ENCODE results near the gene PHLDB1.

The PHLDB1 gene

GRCh38 chr11:118625036-118625690 lies 17.7 kb downstream of the PHLDB1 start:
- no peak for DNase-seq (ENCODE audit: low read depth in 1 of 2, low spot score in 1 of 2)
- H3K27me3 ChIP-seq (ENCODE audit: insufficient read depth, poor library complexity, severe bottlenecking) = peaks cover 18% of the 10 kb centered on the region
- TF ChIP-seq GABPA (IDR thresholded peaks at IDR 0.05; ENCODE audit: low read depth) (no peak), POLR2AphosphoS5 (IDR thresholded peaks at IDR 0.05; ENCODE audit: low read depth) (no peak), SPI1 (IDR thresholded peaks at IDR 0.05; ENCODE audit: borderline replicate concordance, low read depth) (no peak)
- TF ChIP-seq, protein P1, sequence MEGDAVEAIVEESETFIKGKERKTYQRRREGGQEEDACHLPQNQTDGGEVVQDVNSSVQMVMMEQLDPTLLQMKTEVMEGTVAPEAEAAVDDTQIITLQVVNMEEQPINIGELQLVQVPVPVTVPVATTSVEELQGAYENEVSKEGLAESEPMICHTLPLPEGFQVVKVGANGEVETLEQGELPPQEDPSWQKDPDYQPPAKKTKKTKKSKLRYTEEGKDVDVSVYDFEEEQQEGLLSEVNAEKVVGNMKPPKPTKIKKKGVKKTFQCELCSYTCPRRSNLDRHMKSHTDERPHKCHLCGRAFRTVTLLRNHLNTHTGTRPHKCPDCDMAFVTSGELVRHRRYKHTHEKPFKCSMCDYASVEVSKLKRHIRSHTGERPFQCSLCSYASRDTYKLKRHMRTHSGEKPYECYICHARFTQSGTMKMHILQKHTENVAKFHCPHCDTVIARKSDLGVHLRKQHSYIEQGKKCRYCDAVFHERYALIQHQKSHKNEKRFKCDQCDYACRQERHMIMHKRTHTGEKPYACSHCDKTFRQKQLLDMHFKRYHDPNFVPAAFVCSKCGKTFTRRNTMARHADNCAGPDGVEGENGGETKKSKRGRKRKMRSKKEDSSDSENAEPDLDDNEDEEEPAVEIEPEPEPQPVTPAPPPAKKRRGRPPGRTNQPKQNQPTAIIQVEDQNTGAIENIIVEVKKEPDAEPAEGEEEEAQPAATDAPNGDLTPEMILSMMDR (IDR thresholded peaks at IDR 0.05; ENCODE audit: insufficient read depth, low read length) = no peak
- TF ChIP-seq, protein P2, sequence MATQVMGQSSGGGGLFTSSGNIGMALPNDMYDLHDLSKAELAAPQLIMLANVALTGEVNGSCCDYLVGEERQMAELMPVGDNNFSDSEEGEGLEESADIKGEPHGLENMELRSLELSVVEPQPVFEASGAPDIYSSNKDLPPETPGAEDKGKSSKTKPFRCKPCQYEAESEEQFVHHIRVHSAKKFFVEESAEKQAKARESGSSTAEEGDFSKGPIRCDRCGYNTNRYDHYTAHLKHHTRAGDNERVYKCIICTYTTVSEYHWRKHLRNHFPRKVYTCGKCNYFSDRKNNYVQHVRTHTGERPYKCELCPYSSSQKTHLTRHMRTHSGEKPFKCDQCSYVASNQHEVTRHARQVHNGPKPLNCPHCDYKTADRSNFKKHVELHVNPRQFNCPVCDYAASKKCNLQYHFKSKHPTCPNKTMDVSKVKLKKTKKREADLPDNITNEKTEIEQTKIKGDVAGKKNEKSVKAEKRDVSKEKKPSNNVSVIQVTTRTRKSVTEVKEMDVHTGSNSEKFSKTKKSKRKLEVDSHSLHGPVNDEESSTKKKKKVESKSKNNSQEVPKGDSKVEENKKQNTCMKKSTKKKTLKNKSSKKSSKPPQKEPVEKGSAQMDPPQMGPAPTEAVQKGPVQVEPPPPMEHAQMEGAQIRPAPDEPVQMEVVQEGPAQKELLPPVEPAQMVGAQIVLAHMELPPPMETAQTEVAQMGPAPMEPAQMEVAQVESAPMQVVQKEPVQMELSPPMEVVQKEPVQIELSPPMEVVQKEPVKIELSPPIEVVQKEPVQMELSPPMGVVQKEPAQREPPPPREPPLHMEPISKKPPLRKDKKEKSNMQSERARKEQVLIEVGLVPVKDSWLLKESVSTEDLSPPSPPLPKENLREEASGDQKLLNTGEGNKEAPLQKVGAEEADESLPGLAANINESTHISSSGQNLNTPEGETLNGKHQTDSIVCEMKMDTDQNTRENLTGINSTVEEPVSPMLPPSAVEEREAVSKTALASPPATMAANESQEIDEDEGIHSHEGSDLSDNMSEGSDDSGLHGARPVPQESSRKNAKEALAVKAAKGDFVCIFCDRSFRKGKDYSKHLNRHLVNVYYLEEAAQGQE (IDR thresholded peaks at IDR 0.05; ENCODE audit: insufficient replicate concordance, low read depth) = no peak
- H3K27ac ChIP-seq (replicated peaks) = no peak overlapping the region
- H3K4me3 ChIP-seq (replicated peaks; ENCODE audit: insufficient read depth, low read length) = no peak overlapping the region

- Histone ChIP-seq H3K27ac (replicated peaks) (no peak overlapping the region), H3K27me3 (ENCODE audit: insufficient read depth, poor library complexity, severe bottlenecking) (peaks cover 12% of the 10 kb centered on the region), H3K4me3 (replicated peaks; ENCODE audit: insufficient read depth, low read length) (no peak overlapping the region)
- no peak for DNase-seq (ENCODE audit: low read depth in 1 of 2, low spot score in 1 of 2)
- TF ChIP-seq SPI1 (IDR thresholded peaks at IDR 0.05; ENCODE audit: borderline replicate concordance, low read depth) (no peak), POLR2AphosphoS5 (IDR thresholded peaks at IDR 0.05; ENCODE audit: low read depth) (no peak), GABPA (IDR thresholded peaks at IDR 0.05; ENCODE audit: low read depth) (no peak)
- TF ChIP-seq, protein P2 (IDR thresholded peaks at IDR 0.05; ENCODE audit: insufficient replicate concordance, low read depth) = no peak
Observed at GRCh38 chr11:118625976-118626375, 18.6 kb downstream of the PHLDB1 start.

- DNase-seq (ENCODE audit: low read depth in 1 of 2, low spot score in 1 of 2) = no peak
- H3K4me3 ChIP-seq (replicated peaks; ENCODE audit: insufficient read depth, low read length) = no peak overlapping the region
- TF ChIP-seq, protein P1 (IDR thresholded peaks at IDR 0.05; ENCODE audit: insufficient read depth, low read length) = no peak
- TF ChIP-seq POLR2AphosphoS5 (IDR thresholded peaks at IDR 0.05; ENCODE audit: low read depth) (no peak), SPI1 (IDR thresholded peaks at IDR 0.05; ENCODE audit: borderline replicate concordance, low read depth) (no peak), GABPA (IDR thresholded peaks at IDR 0.05; ENCODE audit: low read depth) (no peak)
- TF ChIP-seq, protein P2 (IDR thresholded peaks at IDR 0.05; ENCODE audit: insufficient replicate concordance, low read depth) = no peak
- peaks cover 4% of the 10 kb centered on the region for H3K27me3 ChIP-seq (ENCODE audit: insufficient read depth, poor library complexity, severe bottlenecking)
- H3K27ac ChIP-seq (replicated peaks) = no peak overlapping the region
Observed at GRCh38 chr11:118627566-118627965, 20.2 kb downstream of the PHLDB1 start.

Measured in HL-60 (cell line).